ENCODE data around the gene CDC42BPA.
A peak's percentile ranks its signal among the peaks of the same experiment; 100 is the strongest.
"Not testable (repeated sequence)": the region's sequence is repeated elsewhere in the genome, so short reads cannot be mapped to it uniquely, and the experiment has no call there.

Gene CDC42BPA

DNA sequence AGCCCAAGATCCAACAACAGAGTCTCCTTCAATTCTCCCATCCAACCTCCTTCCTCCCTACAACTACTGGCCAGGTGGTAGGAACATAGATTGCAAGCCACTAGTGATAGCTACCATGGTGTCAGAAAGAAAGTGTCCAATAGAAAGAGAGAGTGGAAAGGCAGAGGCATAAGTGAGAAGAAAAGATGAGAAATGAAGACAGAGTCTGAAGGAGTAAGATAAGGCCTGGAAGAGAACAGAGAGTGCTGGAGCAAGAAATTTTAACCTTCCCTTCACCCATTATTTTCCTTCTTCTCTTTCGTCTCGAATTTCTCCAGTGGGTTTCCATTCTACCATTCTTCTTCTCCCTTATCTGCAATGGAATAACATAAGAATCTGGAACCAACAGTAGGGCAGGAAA, 57.9 kb downstream of the CDC42BPA start:
- no peak for DNase-seq

DNA sequence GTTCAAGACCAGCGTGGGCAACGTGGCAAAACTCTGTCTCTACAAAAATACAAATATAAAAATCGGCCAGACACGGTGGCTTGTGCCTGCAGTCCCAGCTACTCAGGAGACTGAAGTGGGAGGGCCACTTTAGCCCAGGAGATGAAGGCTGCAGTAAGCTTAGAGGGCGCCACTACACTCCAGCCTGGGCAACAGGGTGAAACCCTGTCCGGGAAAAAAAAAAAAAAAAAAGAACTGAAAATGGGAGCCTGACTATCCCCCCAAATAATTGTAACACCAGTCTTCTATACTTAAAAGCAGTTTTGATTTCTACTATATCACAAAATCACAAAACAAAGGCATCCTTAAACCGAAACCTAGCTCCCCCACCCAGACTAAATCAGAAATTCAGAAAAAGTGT, 60.3 kb downstream of the CDC42BPA start:
- DNase-seq = no peak

DNA sequence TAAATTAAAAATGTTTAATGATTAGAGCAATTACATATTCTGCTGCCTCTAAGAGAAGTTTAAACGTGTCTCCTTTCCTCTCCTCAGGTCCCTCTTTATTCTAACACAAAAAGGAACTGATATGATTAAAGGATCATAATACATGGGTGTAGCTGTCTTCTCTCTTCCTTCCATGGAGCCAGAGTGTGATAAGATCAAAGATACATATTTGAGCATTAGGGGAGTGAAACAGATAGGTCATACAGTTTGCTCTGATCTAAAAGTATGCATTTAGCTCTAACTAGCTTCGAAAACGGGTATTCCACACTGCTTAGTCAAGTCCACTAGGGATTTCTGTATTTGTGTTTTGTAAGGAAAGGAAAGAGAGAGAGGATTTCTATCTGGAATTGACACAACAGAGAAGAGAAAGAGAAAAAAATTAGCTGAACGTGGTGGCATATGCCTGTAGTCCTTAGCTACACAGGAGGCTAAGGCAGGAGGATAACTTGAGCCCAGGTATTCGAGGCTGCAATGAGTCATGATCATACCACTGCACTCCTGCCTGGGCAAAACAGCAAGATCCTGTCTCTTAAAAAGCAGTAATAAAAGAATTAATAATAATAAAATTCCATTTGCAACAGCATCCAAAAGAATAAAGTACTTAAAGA, 63.1 kb downstream of the CDC42BPA start:
- no peak for DNase-seq

DNA sequence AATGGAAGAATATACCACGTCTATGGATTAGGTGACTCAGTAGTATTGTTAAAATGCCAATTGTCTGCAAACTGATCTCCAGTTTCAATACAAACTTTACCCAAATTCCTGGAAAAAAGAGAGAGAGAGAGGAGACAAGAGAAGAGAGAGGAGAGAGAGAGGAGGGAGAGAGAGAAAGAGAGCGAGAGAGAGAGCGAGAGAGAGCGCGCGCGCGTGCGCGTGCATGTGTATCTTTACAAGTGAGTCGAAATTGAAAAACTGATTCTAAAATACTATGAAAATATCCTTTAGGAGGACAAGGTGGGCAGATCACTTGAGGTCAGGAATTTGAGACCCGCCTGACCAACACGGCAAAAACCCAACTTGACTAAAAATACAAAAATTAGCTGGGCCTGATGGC, 65.2 kb downstream of the CDC42BPA start:
- DNase-seq = no peak

DNA sequence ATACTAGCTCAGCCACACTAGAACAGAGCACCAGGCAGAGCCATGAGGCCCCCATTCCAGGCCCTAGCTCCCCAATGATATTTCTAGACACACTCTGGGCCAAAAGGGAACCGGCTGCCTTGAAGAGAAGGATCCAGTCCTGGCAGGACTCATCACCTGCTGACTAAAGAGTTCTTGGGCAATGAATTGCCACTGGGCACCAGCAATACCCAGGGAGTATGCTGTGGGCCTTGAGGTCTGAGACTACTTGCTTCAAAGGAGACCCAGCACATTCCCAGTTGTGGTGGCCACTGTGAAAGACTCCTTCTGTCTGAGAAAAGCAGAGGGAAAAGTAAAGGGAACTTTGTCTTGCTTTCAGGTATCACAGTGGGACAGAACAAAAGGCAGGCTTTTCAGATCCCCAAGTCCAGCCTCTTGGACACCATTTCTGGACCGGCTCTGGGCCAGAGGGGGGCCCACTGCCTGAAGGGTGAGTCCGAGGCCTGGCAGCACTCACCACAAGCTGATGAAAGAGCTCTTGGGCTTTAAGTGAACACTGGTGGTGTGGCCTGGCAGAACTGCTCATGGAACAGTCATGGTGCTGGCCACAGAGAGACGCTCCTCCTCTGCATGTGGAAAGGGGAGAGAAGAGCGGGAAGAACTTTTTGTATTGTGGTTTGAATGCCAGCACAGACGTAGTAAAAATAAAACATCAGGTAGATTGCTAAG, 72.5 kb downstream of the CDC42BPA start:
- DNase-seq = no peak

DNA sequence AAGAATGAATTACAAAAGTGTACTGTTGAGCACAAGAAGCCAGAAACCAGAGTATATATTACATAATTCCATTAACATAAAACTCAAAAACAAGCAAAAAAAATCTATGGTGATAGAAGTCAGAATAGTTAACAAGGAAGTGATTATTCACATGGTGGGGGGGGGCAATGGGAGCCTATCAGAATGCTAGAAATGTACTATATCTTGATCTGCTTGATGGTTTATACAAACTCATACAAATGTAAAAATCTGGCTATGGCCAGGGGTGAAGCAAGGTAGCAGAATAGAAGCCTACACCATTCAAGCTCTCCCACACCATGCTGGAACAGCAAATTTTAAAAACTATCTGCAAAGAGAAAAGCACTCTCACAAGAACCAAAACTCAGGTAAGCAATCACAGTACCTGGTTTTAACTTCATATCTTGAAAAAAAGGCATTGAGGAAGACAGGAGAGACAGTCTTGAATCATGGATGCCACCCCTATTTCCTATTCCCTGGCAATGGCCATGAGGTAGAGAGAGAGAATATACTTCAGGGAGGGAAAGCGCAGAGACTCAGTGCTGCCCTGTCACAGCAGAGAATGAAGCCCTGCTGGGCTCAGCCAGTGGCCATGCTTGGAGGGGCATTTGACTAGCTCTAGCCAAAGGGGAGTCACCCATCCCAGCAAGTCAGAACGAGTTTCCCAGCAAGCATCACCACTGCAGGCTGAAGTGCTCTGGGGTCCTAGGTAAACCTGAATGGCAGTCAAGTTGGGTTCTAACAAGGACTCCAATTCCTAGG, 73.8 kb downstream of the CDC42BPA start:
- no peak for DNase-seq

DNA sequence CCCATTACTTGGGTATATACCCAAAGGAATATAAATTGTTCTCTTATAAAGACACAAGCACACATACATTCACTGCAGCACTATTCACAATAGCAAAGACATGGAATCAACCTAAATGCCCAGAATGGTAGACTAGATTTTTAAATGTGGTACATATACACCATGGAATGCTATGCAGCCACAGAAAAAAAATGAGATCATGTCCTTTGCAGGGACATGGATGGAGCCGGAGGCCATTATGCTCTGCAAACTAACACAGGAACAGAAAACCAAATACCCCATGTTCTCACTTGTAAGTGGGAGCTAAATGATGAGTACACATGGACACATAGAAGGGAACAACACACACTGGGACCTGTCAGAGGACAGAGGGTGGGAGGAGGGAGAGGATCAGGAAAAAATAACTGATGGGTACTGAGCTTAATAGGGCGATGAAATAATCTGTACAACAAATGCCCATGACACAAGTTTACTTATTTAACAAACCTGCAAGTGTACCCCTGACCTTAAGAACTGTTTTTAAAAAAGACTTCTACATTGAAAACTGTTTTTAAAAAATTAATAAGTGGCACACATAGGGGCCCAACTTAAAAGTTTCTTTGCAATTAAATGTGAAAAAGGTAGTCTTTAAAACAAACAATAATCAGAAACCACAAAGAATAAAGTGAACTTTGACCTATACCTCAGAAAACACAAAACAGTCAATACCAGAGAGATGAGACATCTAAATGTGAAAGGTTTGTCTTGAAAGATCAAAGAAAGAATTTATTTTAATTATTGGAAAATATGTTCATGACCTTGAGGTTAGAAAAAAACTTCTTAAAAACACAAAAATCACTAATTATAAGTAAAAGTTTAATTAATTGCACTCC, 75.2 kb downstream of the CDC42BPA start:
- no peak for DNase-seq

DNA sequence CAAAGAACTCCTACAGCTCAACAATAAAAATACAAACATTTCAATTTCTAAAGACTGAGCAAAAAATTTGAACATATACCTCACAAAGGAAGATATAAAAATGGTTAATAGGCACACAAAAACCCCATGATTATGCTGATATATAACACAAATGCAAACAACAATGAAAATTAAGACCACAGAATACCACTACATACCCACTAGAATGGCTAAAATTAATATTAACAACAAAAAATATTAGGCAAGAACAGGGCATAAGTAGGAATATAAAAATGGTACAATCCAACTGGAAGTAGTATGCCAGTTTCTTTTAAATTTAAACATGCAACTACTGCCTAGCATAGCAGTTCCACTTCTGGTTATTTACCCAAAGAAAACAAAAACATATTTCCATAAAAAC, 77.3 kb downstream of the CDC42BPA start:
- no peak for DNase-seq

DNA sequence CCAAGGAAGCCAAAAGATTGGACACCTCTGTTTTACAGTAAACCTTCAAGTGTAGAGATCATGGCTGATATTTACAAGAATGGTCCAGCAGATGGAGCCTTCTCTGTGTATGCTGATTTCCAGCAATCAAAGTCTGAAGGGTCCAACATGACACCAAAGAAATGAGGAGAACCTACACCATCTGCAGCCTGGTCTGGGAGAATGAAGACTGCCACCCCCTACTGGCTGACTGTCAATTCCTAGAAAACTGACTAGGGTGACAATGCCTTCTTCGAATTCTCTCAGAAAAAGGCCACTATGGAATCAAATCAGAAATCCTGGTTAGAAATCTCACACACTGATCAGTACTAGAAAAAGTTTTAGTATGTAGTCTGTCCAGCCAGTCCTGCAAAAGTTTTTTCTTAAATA, 83.3 kb downstream of the CDC42BPA start:
- peak; percentile 68 for DNase-seq

DNA sequence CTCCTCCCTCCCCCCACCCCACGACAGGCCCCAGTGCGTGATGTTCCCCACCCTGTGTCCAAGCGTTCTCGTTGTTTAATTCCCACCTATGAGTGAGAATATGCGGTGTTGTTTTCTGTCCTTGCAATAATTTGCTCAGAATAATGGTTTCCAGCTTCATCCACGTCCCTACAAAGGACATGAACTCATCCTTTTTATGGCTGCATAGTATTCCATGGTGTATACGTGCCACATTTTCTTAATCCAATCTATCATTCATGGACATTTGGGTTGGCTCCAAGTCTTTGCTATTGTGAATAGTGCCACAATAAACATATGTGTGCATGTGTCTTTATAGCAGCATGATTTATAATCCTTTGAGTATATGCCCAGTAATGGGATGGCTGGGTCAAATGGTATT, 87.2 kb downstream of the CDC42BPA start:
- DNase-seq = not testable (repeated sequence)

DNA sequence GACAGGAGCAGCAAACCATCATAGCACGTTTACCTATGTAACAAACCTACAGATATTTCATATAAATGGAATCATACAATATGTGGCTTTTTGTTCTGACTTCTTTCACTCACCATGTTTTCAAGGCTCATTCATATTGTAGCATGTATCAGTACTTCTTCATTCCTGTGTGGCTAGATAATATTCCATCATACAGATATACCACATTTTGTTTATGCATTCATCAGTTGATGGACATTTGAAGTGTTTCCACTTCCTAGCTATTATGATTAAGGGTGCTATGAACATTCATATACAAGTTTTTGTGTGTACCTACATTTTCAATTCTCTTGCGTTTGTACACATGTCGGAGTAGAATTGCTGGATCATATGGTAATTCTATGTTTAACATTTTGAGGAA, 90.1 kb downstream of the CDC42BPA start:
- DNase-seq = no peak

DNA sequence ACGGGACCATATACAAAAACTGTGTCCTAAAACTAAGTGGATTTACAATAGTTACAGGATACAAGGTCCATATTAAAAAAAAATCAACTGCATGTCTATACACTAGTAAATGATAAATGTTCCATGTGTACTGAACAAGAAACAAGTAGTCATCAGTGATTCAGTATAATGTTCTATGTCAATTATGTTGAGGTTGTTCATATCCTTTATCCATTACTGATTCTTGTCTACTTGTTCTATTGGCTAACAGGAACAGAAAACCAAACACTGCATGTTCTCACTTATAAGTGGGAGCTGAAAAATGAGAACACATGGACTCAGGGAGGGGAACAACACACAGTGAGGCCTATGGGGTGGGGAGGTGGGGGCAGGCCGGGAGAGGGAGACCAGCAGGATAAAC, 90.5 kb downstream of the CDC42BPA start:
- no peak for DNase-seq

DNA sequence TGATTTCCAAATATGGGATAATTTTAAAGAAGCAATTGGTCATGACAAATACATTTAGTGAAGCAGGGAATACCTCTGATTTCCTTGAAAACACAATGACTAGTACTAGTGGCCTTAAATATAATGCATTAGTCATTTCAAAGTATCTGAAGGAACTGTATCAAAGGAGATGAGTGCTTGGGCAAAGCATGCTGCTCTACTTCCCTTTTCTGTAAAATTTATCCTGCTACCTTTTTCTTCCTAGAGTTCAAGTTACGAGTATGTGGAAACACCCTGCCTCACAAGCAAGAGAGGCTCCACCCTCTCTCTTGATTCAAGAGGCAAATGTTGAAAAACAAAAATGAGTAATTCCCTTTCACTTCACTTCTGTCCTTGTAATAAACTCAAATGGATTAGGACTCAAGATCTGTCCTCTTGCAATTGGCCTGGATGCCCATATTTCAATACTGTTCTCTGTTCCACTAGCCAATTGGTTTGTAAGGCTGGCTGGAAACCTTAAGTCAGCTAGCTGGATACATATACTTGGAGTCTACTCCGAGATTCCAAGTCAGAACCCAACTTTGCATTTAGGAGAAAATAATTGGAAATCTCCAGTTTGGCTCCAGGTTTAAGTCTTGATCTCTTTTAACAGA, 92.5 kb downstream of the CDC42BPA start:
- peak; percentile 85 for DNase-seq

DNA sequence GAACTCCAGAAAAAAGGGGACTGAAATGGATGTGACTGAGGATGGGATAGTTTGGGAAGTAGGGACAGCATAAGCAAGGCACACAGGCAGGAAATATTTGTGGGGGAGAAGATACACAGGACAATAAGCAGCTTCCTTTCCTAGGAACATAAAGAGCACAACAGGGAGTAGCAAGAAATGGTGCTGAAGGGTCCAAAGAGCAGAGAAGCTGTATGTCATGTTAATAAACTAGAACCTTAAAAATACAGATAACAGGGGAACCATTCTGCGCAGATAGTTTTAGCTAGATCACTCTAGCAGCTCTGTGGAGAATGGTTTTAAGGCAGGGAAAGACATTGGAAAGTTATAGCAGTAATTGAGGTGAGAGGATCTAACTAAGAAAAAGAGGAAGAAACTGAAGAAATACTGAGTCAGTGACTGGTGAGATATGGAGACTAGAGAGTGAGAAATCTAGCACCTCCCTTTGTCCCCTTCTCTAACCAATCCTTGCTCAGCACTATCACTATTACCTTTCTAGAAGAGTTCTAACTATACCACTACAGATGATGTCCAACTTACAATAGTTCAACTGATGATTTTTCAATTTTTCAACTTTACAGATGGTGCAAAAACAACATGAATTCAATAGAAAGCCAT, 95.0 kb downstream of the CDC42BPA start:
- DNase-seq = no peak

DNA sequence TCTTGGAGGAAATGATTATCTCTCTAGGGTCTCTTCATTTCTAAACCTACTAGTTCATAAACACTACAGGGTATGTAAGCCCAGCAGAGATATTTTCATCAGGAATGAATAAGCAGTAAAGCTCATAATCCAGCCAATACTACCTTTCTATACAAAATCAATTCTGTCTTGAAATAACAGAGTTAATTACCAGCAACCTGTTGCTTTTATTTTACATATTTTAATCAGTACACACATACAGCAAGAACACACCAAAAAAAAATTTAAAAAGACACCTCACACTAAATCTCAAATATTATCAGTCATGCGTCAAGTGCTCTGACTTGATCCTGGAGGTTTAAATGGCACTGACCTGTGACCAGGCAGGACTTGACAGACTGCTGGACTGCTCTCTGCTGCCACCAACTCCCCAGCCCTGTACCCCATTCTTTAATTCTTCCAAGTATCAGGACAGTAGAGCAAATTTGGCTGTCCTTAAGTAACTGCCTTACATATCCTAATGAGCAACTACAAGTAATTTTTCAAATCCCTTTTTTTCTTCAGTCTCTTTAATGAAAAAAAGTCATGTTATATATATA, 98.5 kb downstream of the CDC42BPA start:
- no peak for DNase-seq

DNA sequence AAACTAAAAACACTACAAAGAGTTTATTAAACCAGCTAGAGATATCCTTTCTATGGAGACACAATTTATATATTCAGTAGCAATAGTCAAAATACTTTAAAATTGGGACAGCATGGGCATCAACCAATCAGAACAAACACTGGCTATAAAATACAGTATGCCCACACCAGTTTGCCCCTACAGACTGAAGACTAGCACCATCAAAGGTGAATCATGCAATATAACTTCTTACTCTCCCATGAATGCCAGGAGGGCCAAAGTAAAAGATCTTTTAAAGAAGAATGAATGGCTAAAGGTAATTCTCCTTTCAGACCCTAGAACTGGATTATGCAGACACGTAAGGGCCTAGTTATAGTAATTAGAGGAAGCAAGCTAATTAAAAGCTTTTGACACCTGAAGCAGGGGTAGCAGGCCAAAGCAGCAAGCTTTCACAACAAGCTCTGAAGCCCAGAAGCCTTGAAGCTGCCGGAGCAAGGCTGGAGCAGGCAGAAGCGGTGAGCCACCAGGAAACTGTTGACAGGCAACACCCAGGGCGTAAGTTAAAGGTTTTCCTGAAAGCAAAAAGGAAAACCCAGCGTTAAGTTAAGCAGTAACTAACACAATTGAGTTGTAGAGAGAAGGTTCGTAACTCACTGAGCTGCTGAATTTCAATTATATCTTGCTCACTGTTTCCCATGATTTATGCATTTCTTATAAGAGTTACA, 99.3 kb downstream of the CDC42BPA start:
- DNase-seq = no peak

DNA sequence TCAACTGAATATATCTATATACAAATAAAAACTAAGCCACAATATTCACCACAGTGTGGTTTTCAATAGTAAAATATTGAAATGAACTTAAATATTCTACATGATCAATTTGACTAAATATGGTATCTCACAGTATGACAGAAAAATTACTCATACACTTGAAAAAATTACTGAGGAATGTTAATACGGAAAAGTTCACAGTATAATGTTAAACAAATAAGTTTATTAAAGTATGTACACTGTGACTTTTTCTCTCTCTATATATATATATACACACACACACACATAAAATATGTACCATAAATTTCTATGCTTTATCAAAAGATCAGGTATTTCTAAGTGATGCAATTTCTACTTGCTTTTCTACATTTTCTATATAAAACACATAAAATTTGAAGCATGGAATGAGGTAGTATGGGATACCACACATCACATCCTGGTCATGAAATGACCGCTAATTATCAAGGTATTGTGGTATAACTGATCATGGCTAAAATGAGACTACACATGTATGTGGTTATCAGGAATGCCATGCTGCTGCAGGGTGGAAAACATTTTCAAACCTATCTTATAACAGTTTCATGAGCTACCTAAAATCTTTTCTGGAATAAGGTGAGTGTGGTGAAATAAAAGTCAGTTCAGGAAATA, 102.3 kb downstream of the CDC42BPA start:
- DNase-seq = peak; percentile 23

DNA sequence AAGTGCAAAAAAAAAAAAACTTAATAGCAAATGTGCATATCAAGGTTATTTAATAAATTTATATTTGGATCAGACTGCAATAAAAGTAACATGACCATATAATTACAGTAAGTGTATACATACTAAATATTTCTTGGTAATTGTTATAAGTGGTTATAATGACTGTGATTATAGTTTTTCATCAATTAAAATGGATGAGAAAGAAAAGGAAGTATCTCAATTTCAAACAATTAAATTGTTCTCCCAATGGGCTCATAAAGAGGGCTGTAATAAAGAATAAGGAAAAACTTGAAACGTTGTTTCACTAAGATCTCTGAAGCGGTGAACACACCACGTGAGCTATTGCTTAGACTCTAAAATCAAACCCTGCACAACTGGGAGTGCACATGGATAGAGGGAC, 104.1 kb downstream of the CDC42BPA start:
- DNase-seq = no peak

DNA sequence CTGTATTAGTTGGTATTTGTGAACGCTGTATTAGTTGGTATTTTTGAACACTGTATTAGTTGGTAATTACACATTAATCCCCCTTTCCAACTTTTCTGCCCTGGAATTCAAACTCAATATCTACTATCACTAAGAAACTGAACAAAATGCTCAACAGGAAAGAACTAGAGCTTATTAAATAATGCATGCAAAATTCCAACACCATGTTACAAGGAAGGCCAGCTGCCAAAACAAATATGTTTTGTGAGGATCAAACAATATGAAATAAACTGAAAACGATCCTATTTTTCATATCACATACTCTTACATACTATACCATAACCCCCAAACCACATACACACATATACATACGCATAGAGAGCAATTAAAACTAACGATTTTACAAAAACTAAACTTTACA, 104.9 kb downstream of the CDC42BPA start:
- DNase-seq = no peak

DNA sequence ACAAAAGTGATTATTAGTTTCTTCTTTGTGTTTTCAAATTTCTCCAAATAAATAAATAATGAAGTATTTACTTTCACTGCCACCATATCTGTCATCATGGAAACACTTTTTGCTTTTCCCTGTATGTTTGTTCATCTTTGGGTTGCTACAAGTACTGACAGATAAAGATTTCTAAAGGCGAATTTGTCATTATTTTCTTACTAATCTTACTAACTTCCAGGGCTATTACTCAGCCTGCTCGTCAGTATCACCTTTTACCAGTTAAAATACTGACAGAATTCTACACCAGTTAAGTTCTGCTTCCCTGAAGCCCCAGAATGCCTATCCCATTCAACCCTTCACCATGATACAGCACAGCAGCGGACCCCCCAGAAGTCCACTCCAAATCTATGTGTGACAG, 106.1 kb downstream of the CDC42BPA start:
- no peak for DNase-seq

DNA sequence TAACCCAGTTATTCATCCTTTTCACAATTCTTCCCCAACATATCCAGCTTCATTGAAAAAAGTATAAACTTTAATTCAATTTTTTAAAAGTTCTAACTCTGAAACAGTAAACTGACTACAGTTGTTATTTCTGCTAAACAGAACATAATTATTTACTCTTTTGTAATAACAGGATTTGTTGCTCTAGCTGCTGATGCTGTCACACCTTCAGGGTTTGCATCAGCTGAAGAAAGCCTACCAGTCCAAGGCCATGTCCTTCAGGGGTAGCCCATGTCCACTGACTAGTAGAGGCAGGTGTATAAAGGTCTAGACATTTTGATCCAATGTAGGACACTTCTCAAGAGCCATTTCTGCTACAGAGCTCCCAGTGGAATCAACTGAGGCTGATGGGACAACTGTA, 107.7 kb downstream of the CDC42BPA start:
- no peak for DNase-seq
